OCI-LY7 (cell line): Measurements from ENCODE around the gene BPIFB6. TPM values are rescaled to one million over a fixed set of nuclear protein-coding genes. Genes with fewer than 3 reads are reported as not detected.

Experiments used
- BruUV-seq: library from RNA; stranded (reverse); fragments of 400-500 nt; replicated peaks from 2 replicates; lab custom pipeline; 2021; lab: Mats Ljungman, UMichigan
- CTCF ChIA-PET: fragments of 300-600 bp; sonication (Branson Sonifier 250); formaldehyde crosslinking; loops from one replicate; lab custom pipeline; 2022; ENCODE audit warnings: antibody characterized with exemption; ENCODE audit not compliant: unreplicated experiment; lab: Charles Lee
- POLR2A ChIA-PET: fragments of 300-600 bp; sonication (Branson Sonifier 250); formaldehyde crosslinking; loops from one replicate; lab custom pipeline; 2022; ENCODE audit warnings: antibody characterized with exemption; lab: Charles Lee
- DNase-seq: peaks from one replicate; pipeline ENCODE4 v3.0.0-alpha.2; 2015; ENCODE audit warnings: low spot score
- H2AFZ ChIP-seq: fragments of 200-600 bp; sonication (generic), shearing (Covaris generic); 2 replicates; pipeline ENCODE4 v1.6.1; 2014; ENCODE audit warnings: mild to moderate bottlenecking, antibody characterized with exemption, low read length, moderate library complexity
- H3K27ac ChIP-seq: fragments of 200-600 bp; sonication (generic); 2 replicates; pipeline ENCODE4 v1.5.1; 2014; ENCODE audit warnings: mixed run types, low read depth, mild to moderate bottlenecking, moderate library complexity, low read length, inconsistent platforms; ENCODE audit not compliant: poor library complexity, severe bottlenecking
- H3K36me3 ChIP-seq: fragments of 200-600 bp; sonication (generic); 2 replicates; pipeline ENCODE4 v1.6.1; 2014; ENCODE audit warnings: mild to moderate bottlenecking, antibody characterized with exemption, low read length, moderate library complexity, mixed read lengths; ENCODE audit not compliant: insufficient read depth
- H3K4me1 ChIP-seq: fragments of 200-600 bp; sonication (generic); 2 replicates; pipeline ENCODE4 v1.5.1; 2014; ENCODE audit warnings: mild to moderate bottlenecking, low read length; ENCODE audit not compliant: insufficient read depth, poor library complexity, severe bottlenecking
- H3K4me2 ChIP-seq: fragments of 200-600 bp; sonication (generic); 2 replicates; pipeline ENCODE4 v1.6.1; 2014; ENCODE audit warnings: mild to moderate bottlenecking, low read length
- H3K4me3 ChIP-seq: fragments of 200-600 bp; sonication (generic); 2 replicates; pipeline ENCODE4 v1.5.1; 2014; ENCODE audit warnings: mild to moderate bottlenecking, low read depth, low read length; ENCODE audit not compliant: poor library complexity, severe bottlenecking
- H3K79me2 ChIP-seq: fragments of 200-600 bp; sonication (generic); 2 replicates; pipeline ENCODE4 v1.6.1; 2016; ENCODE audit warnings: low read depth, mild to moderate bottlenecking, low read length, moderate library complexity, mixed read lengths; ENCODE audit not compliant: insufficient read depth
- H3K9me2 ChIP-seq: fragments of 200-600 bp; sonication (generic); 2 replicates; pipeline ENCODE4 v1.6.1; 2016; ENCODE audit warnings: mild to moderate bottlenecking, low read length, mixed read lengths; ENCODE audit not compliant: insufficient read depth
- H3K9me3 ChIP-seq: fragments of 200-600 bp; sonication (generic); 2 replicates; pipeline ENCODE4 v1.6.1; 2014; ENCODE audit warnings: mild to moderate bottlenecking, mixed run types, low read length, mixed read lengths
- H4K20me1 ChIP-seq: fragments of 200-600 bp; sonication (generic); 2 replicates; pipeline ENCODE4 v1.6.1; 2014; ENCODE audit warnings: mild to moderate bottlenecking, antibody characterized with exemption, low read length, moderate library complexity, mixed read lengths; ENCODE audit not compliant: insufficient read depth
- CTCF ChIP-seq: fragments of 200-600 bp; sonication (generic); conservative IDR thresholded peaks from 2 replicates; pipeline ENCODE4 v1.5.1; 2014; ENCODE audit warnings: mild to moderate bottlenecking, antibody characterized with exemption, low read length, moderate library complexity, mixed read lengths
- EZH2phosphoT487 ChIP-seq: fragments of 200-600 bp; sonication (generic); IDR thresholded peaks from 2 replicates; pipeline ENCODE4 v1.6.1; 2018; ENCODE audit warnings: low read depth, borderline replicate concordance, mild to moderate bottlenecking, mixed run types, antibody characterized with exemption, low read length, moderate library complexity, mixed read lengths
- intact Hi-C: fragments of 100-400 bp; cut with micrococcal nuclease; formaldehyde crosslinking; loops from one replicate; pipeline ENCODE4 v1.10.0; 2022; ENCODE audit not compliant: unreplicated experiment
- total RNA-seq, 2 experiments: library from RNA; depleted of rRNA in 1 of 2; stranded (reverse); fragments of >200 nt in 1 of 2; shearing (Covaris generic) in 1 of 2; gene quantifications; 2 replicates each; pipeline ENCODE4 v1.2.3, GENCODE V29; 2014 to 2022

BPIFB6 gene
- total RNA-seq, 2 experiments from 2014 or later, result not detected

GRCh38 chr20:32991383-32991782 lies 40.1 kb upstream of the BPIFB6 start:
- Histone ChIP-seq H3K9me3 (no peaks in the 10 kb centered on the region), H3K36me3 (no peaks in the 10 kb centered on the region), H3K4me3 (no peak overlapping the region), H3K9me2 (no peaks in the 10 kb centered on the region), H3K79me2 (no peaks in the 10 kb centered on the region), H3K4me2 (no peak overlapping the region), H4K20me1 (no peaks in the 10 kb centered on the region), H3K4me1 (no peaks in the 10 kb centered on the region), H2AFZ (no peak overlapping the region), H3K27ac (no peak overlapping the region)
- CTCF ChIA-PET, result no interaction called here
- TF ChIP-seq CTCF (no peak), EZH2phosphoT487 (no peak)
- BruUV-seq, result no TSS peak
- no peak for DNase-seq
- intact Hi-C loops, result no loop called here
- POLR2A ChIA-PET, result no interaction called here

- Histone ChIP-seq H3K9me2 (no peaks in the 10 kb centered on the region), H3K9me3 (no peaks in the 10 kb centered on the region), H3K4me1 (no peaks in the 10 kb centered on the region), H2AFZ (no peak overlapping the region), H3K4me2 (no peak overlapping the region), H3K36me3 (no peaks in the 10 kb centered on the region), H4K20me1 (no peaks in the 10 kb centered on the region), H3K79me2 (no peaks in the 10 kb centered on the region), H3K27ac (no peak overlapping the region), H3K4me3 (no peak overlapping the region)
- intact Hi-C loops, result no loop called here
- TF ChIP-seq CTCF (no peak), EZH2phosphoT487 (no peak)
- ChIA-PET POLR2A (no interaction called here), CTCF (no interaction called here)
- BruUV-seq, result no TSS peak
- DNase-seq, result no peak
These were observed 39.4 kb upstream of the BPIFB6 start for GRCh38 chr20:32991792-32992641.

GRCh38 chr20:32993496-32994050 lies 37.9 kb upstream of the BPIFB6 start:
- no peak overlapping the region for H3K4me2 ChIP-seq
- POLR2A ChIA-PET, result no interaction called here
- no peaks in the 10 kb centered on the region for H3K36me3 ChIP-seq
- no TSS peak for BruUV-seq
- H4K20me1 ChIP-seq, result no peaks in the 10 kb centered on the region
- H2AFZ ChIP-seq, result no peak overlapping the region
- TF ChIP-seq EZH2phosphoT487, result no peak
- H3K9me3 ChIP-seq, result no peaks in the 10 kb centered on the region
- H3K4me1 ChIP-seq, result no peaks in the 10 kb centered on the region
- H3K79me2 ChIP-seq, result no peaks in the 10 kb centered on the region
- no peak overlapping the region for H3K27ac ChIP-seq
- intact Hi-C loops, result no loop called here
- CTCF ChIA-PET, result no interaction called here
- H3K4me3 ChIP-seq, result no peak overlapping the region
- no peaks in the 10 kb centered on the region for H3K9me2 ChIP-seq
- no peak for DNase-seq
